ENCODE data around the gene FAM89A.

Gene FAM89A

DNA sequence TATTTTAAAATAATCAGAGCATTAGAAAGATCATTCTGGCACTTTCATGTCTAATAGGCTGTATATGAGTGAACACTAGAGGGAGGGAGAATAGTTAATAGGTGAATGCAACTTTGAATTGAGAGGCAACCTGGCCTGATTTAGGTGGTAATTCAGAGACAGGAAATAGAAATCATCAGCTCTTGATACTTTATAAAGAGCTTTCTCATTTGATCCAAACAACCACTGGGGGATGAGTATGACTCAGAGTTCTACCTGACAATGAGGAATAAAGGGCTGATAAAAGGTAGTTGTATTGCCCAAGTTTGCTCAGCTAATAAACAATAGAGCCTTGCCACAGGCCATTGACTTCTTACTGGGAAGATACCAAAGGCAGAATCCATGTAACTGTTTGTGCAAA is 5.2 kb upstream of the FAM89A start:
- TF ChIP-seq EZH2phosphoT487 (IDR thresholded peaks at IDR 0.05; ENCODE audit: borderline replicate concordance) (no peak), CTCF (conservative IDR thresholded peaks at IDR 0.05; ENCODE audit: low read length) (no peak; the same call in 1 of the 2 replicates)
- Histone ChIP-seq H3K27me3 (ENCODE audit: insufficient read depth, low read length, poor library complexity, severe bottlenecking) (no peaks in the 10 kb centered on the region), H3K4me2 (ENCODE audit: low read depth, low read length, poor library complexity, severe bottlenecking) (no peak overlapping the region), H3K9me3 (ENCODE audit: insufficient read depth, low read depth, low read length) (no peaks in the 10 kb centered on the region), H3K4me3 (ENCODE audit: low read length, poor library complexity, severe bottlenecking) (no peak overlapping the region), H3K79me2 (ENCODE audit: insufficient read depth, low read length) (no peaks in the 10 kb centered on the region), H3K36me3 (ENCODE audit: insufficient read depth, low read length) (no peaks in the 10 kb centered on the region), H3K4me1 (ENCODE audit: insufficient read depth, low read length, poor library complexity, severe bottlenecking) (no peaks in the 10 kb centered on the region), H3F3A (ENCODE audit: low read depth) (no peaks in the 10 kb centered on the region), H2AFZ (ENCODE audit: low read length) (no peak overlapping the region), H4K20me1 (ENCODE audit: insufficient read depth, low read length, poor library complexity, severe bottlenecking) (no peaks in the 10 kb centered on the region), H3K9me2 (replicated peaks; ENCODE audit: low read depth, low read length) (no peaks in the 10 kb centered on the region), H3K9ac (ENCODE audit: low read depth, low read length, poor library complexity, severe bottlenecking) (no peak overlapping the region)

DNA sequence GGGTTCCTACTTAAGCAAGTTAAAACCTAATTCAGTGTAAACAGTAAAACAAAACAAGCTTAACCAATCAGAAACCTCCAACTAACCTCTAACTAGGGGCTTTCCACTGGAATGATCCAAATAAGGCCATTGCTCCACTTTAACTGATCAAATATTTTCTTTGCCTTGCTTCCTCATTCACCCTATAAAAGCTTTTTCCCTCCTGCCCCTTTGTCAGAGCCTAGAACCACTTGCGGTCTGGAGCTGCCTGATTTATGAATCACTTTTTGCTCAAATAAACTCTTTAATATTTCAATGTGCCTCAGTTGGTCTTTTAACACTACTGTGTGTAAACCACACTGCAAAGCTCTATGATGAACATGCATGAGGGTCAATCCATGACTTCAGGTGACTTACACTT is 4.5 kb upstream of the FAM89A start:
- Histone ChIP-seq H3K4me2 (ENCODE audit: low read depth, low read length, poor library complexity, severe bottlenecking) (no peak overlapping the region), H3K4me1 (ENCODE audit: insufficient read depth, low read length, poor library complexity, severe bottlenecking) (no peaks in the 10 kb centered on the region), H3K36me3 (ENCODE audit: insufficient read depth, low read length) (no peaks in the 10 kb centered on the region), H3F3A (ENCODE audit: low read depth) (no peaks in the 10 kb centered on the region), H3K9me3 (ENCODE audit: insufficient read depth, low read depth, low read length) (no peaks in the 10 kb centered on the region), H3K27me3 (ENCODE audit: insufficient read depth, low read length, poor library complexity, severe bottlenecking) (no peaks in the 10 kb centered on the region), H4K20me1 (ENCODE audit: insufficient read depth, low read length, poor library complexity, severe bottlenecking) (no peaks in the 10 kb centered on the region), H3K9ac (ENCODE audit: low read depth, low read length, poor library complexity, severe bottlenecking) (no peak overlapping the region), H3K9me2 (replicated peaks; ENCODE audit: low read depth, low read length) (no peaks in the 10 kb centered on the region), H3K4me3 (ENCODE audit: low read length, poor library complexity, severe bottlenecking) (no peak overlapping the region), H3K79me2 (ENCODE audit: insufficient read depth, low read length) (no peaks in the 10 kb centered on the region), H2AFZ (ENCODE audit: low read length) (no peak overlapping the region)
- TF ChIP-seq EZH2phosphoT487 (IDR thresholded peaks at IDR 0.05; ENCODE audit: borderline replicate concordance) (no peak), CTCF (conservative IDR thresholded peaks at IDR 0.05; ENCODE audit: low read length) (no peak)

DNA sequence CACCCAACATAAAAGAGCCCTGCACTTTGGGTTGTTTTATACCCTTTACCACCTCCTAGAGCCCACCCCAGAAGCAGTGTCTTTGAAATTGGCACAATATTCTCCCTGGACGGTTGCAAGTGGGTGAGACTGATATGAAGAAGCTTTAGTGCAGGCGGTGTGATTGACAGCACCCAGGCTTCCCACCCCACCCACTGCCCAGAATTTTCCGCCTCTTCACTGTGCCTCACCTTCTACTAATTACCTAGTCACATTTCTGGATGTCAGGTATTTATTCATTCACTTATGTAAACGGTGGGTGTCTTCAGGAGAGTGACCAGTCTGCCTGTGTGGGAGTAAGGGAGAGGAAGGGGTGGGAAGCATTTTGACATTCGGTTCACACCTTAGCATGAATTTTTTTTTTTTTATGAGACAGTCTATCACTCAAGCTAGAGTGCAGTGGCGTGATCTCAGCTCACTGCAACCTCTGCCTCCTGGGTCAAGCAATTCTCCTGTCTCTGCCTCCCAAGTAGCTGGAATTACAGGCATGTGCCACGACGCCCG is 1.7 kb upstream of the FAM89A start:
- H3K9ac ChIP-seq (ENCODE audit: low read depth, low read length, poor library complexity, severe bottlenecking) = no peak overlapping the region
- H3K27me3 ChIP-seq (ENCODE audit: insufficient read depth, low read length, poor library complexity, severe bottlenecking) = no peaks in the 10 kb centered on the region
- H3K4me3 ChIP-seq (ENCODE audit: low read length, poor library complexity, severe bottlenecking) = no peak overlapping the region
- TF ChIP-seq CTCF (conservative IDR thresholded peaks at IDR 0.05; ENCODE audit: low read length) = no peak
- TF ChIP-seq EZH2phosphoT487 (IDR thresholded peaks at IDR 0.05; ENCODE audit: borderline replicate concordance) = no peak
- H3K9me3 ChIP-seq (ENCODE audit: insufficient read depth, low read depth, low read length) = no peaks in the 10 kb centered on the region
- H3K79me2 ChIP-seq (ENCODE audit: insufficient read depth, low read length) = no peaks in the 10 kb centered on the region
- no peaks in the 10 kb centered on the region for H3F3A ChIP-seq (ENCODE audit: low read depth)
- peaks cover 10% of the 10 kb centered on the region for H3K4me1 ChIP-seq (ENCODE audit: insufficient read depth, low read length, poor library complexity, severe bottlenecking)
- H4K20me1 ChIP-seq (ENCODE audit: insufficient read depth, low read length, poor library complexity, severe bottlenecking) = no peaks in the 10 kb centered on the region
- no peak overlapping the region for H3K4me2 ChIP-seq (ENCODE audit: low read depth, low read length, poor library complexity, severe bottlenecking)
- H3K9me2 ChIP-seq (replicated peaks; ENCODE audit: low read depth, low read length) = no peaks in the 10 kb centered on the region
- no peaks in the 10 kb centered on the region for H3K36me3 ChIP-seq (ENCODE audit: insufficient read depth, low read length)
- no peak overlapping the region for H2AFZ ChIP-seq (ENCODE audit: low read length)
